Astrocyte (in vitro differentiated cells and primary cell): Measurements from ENCODE around the gene KRT77.

ENCODE experiments used
- CTCF ChIP-seq: IDR thresholded peaks from 2 replicates; pipeline ENCODE4 v1.5.1; 2011; ENCODE audit warnings: low read depth, mild to moderate bottlenecking, inconsistent platforms, low read length, moderate library complexity; ENCODE audit not compliant: insufficient read depth
- EZH2 ChIP-seq: IDR thresholded peaks from 2 replicates; pipeline ENCODE4 v1.6.1; 2012; ENCODE audit warnings: mild to moderate bottlenecking, low read length, inconsistent platforms; ENCODE audit not compliant: insufficient read depth

GRCh38 chr12:52720365-52720886, 17.1 kb upstream of the KRT77 start:
- no peak for TF ChIP-seq CTCF
- TF ChIP-seq EZH2 = no peak
